GM21515 (cell line): ENCODE data around the gene ECE1.
"Not testable (repeated sequence)": the region's sequence is repeated elsewhere in the genome, so short reads cannot be mapped to it uniquely, and the experiment has no call there.

Experiments
- ATAC-seq: cut with Tn5 transposase; IDR thresholded peaks from one replicate; pipeline ENCODE4 v1.9.1; 2021; ENCODE audit not compliant: unreplicated experiment

The ECE1 gene

GRCh38 chr1:21292984-21293536 lies 2.8 kb upstream of the ECE1 start:
- ATAC-seq, result peak; percentile 43

- ATAC-seq, result no peak
Measured at GRCh38 chr1:21292503-21292983, 2.3 kb upstream of the ECE1 start.

- no peak for ATAC-seq
Measured at GRCh38 chr1:21291964-21292363, 1.7 kb upstream of the ECE1 start.

GRCh38 chr1:21291184-21291583 lies 921 bp upstream of the ECE1 start:
- no peak for ATAC-seq

- no peak for ATAC-seq
Measured at GRCh38 chr1:21290546-21290944, 282 bp upstream of the ECE1 start.

- no peak for ATAC-seq
Measured at GRCh38 chr1:21289127-21289526, 1.1 kb downstream of the ECE1 start.

GRCh38 chr1:21287905-21288514 lies 2.3 kb downstream of the ECE1 start:
- no peak for ATAC-seq

GRCh38 chr1:21285386-21285785 lies 4.9 kb downstream of the ECE1 start:
- not testable (repeated sequence) for ATAC-seq

- no peak for ATAC-seq
Measured at GRCh38 chr1:21285055-21285372, 5.2 kb downstream of the ECE1 start.

GRCh38 chr1:21284206-21285054 lies 5.8 kb downstream of the ECE1 start:
- ATAC-seq, result no peak

GRCh38 chr1:21283524-21283923 lies 6.7 kb downstream of the ECE1 start:
- no peak for ATAC-seq

GRCh38 chr1:21282020-21282419 lies 8.2 kb downstream of the ECE1 start:
- ATAC-seq, result not testable (repeated sequence)

- ATAC-seq, result no peak
Measured at GRCh38 chr1:21280482-21280881, 9.8 kb downstream of the ECE1 start.

GRCh38 chr1:21280011-21280471 lies 10.2 kb downstream of the ECE1 start:
- no peak for ATAC-seq

- ATAC-seq, result no peak
Measured at GRCh38 chr1:21278860-21279845, 11.1 kb downstream of the ECE1 start.

- ATAC-seq, result no peak
Measured at GRCh38 chr1:21278208-21278859, 11.9 kb downstream of the ECE1 start.

GRCh38 chr1:21277180-21277579 lies 13.1 kb downstream of the ECE1 start:
- ATAC-seq, result no peak

- no peak for ATAC-seq
Measured at GRCh38 chr1:21272540-21272939, 17.7 kb downstream of the ECE1 start.

- no peak for ATAC-seq
Measured at GRCh38 chr1:21271550-21271949, 18.7 kb downstream of the ECE1 start.

GRCh38 chr1:21270086-21270689 lies 20.1 kb downstream of the ECE1 start:
- no peak for ATAC-seq
